HG03095 (cell line): ENCODE results near the gene TNFRSF8.

Experiments used
- ATAC-seq: cut with Tn5 transposase; IDR thresholded peaks from one replicate; pipeline ENCODE4 v1.9.1; 2021; ENCODE audit warnings: moderate library complexity; ENCODE audit not compliant: unreplicated experiment

The TNFRSF8 gene

DNA sequence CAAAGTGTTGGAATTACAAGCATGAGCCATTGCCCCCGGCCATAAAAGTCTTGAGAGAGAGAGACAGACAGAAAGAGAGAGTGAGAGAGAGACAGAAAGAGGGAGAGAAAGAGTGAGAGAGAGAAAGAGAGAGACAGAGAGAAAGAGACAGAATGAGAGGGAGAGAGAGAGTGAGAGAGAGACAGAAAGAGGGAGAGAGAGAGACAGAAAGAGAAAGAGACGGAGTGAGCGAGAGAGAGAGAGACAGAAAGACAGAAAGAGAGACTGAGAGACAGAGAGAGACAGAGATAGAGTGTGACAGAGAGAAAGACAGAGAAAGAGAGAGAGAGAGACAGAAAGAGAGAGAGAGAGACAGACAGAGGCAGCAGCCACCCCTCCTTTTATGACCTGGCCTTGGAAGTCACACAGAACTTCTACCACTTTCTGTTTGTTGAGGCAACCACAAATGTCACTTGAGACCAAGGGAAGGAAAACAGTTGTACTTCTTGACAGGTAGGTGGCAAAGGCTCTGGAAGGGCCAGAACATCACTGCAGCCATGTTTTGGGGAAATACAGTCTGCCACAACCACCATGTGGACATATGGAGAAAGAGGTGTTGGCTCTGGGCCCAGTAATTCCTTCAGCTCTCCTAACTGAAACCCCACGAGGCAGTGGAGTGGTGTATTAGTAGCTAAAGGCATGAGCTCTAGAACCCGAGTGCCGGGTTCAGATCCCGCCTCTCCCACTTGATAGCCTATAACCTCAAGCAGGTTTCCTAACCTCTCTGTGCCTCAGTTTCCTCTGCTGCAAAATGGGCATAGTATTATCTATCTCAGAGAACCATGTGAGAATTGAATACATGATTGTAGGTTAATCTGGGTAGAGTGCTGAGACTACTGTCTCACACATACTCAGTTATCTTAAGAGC lies 50.6 kb downstream of the TNFRSF8 start:
- ATAC-seq, result no peak

DNA sequence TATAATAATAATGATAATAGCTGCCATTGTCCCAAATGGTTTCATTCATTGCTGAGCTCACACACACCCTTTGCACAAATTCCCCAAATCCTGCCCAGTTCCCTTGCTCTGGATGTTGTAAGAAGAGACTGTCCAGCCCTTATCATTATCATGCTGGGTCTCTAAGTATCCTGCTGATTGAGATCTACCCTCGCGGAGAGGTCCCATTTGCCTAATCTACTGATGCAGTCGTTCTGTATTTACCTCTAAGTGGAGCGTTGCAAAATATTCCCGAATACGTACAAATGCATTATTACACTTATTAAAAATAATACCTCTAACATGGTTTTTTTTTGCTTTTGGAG lies 51.2 kb downstream of the TNFRSF8 start:
- no peak for ATAC-seq

DNA sequence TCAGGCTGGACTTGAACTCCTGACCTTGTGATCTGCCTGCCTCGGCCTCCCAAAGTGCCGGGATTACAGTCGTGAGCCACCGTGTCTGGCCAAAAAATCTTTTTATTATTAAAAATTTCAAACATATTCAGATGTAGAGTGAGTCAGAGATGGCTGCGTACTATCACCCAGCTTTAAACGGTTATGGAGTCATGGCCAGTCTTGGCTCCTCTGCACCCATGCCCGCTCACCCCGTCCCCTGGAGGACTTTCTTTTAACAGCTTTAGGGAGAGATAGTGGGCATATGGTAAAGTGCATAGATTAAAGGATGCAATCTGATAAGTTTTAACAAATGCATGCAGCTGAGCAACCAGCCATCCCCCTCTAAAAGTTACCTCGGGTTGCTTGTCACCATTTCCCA lies 51.8 kb downstream of the TNFRSF8 start:
- ATAC-seq, result no peak

- ATAC-seq, result no peak
Measured at GRCh38 chr1:12121212-12122003, 58.3 kb downstream of the TNFRSF8 start.

DNA sequence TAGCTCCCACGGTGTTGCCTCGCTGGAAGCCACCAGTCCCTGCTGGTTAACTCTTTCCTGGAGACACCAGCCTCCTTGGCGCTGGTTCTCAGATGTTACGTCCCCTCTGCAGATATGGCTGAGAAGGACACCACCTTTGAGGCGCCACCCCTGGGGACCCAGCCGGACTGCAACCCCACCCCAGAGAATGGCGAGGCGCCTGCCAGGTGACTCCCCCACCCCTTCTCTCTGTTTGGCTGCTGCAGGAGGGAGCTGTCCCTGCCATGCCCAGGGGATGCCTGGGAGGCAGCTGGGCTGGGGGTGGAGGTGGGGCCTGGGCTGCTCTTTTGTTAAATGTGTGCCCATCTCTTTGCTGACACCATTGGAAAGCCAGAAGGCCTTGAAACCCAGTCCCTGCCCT lies 60.1 kb downstream of the TNFRSF8 start:
- ATAC-seq, result no peak

DNA sequence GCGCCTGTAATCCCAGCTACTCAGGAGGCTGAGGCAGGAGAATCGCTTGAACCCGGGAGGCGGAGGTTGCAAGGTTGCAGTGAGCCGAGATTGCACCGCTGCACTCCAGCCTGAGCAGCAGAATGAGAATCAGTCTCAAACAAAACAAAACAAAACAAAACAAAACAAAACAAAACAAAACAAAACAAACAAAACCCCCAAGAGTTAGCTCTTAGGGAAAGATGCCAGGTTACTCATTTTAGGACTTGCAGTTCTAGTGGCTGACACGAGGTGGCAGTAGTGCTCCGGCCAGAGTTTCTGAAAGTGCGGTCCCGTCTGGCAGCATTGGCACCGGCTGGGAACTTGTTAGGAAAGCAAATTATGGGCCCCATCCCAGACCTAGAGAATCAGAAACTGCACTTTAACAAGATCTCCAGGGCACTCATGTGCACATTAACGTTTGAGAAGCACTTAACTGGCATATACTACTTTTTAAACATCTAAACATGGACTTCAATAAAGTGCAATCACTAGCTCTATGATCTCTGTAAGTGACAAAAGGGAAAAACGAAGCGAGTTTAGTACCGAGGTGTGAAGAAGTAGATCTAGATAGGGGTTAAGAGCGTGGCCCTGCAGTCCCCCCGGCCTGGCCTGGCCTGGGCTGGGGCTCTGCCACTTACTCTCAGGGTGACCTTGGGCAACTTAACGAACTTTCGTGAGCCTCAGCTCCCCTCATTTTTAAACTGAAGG lies 61.8 kb downstream of the TNFRSF8 start:
- no peak for ATAC-seq

GRCh38 chr1:12125422-12126355 lies 62.6 kb downstream of the TNFRSF8 start:
- ATAC-seq, result no peak

- ATAC-seq, result no peak
Measured at GRCh38 chr1:12126781-12127180, 63.7 kb downstream of the TNFRSF8 start.

GRCh38 chr1:12127206-12127810 lies 64.2 kb downstream of the TNFRSF8 start:
- no peak for ATAC-seq

DNA sequence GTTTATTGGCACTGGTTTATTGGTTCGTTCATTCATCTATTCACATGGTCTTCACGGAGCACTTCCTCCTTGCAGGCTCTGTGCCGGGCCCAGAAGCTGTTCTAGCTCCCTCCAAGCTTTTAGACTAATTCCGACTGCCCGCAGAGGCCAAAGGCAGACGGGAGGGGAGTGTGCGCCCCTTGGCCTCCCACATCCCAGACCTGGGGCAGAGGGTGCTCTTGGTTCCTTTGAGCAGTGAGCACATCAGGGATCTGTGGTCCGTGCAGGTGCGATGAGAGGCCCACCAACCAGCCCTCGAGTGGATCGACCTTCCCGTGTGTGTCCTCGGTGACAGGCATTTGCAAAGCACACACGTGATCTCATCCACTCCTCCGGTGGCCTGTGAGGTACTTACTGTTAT lies 65.0 kb downstream of the TNFRSF8 start:
- ATAC-seq, result no peak

GRCh38 chr1:12129624-12130023 lies 66.5 kb downstream of the TNFRSF8 start:
- no peak for ATAC-seq

- no peak for ATAC-seq
Measured at GRCh38 chr1:12130466-12131130, 67.5 kb downstream of the TNFRSF8 start.

DNA sequence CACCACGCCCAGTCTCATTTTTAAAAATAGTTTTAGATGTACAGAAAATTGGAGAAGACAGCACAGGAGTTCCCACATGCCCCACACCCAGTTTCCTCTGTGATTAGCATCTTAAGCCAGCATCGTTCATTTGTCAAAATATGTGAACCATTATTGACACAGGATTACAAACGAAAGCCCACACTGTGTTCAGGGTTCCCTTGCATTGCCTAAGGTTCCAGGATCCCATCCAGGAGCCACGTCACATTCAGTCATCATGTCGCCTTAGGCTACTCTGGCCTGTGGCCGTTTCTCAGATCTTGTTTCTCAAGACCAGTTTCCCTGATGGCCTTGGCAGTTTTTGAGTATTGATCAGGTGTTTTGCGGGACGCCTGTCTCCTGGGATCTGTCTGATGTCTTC lies 69.0 kb downstream of the TNFRSF8 start:
- no peak for ATAC-seq

GRCh38 chr1:12134716-12135115 lies 71.6 kb downstream of the TNFRSF8 start:
- ATAC-seq, result no peak

GRCh38 chr1:12135612-12136011 lies 72.5 kb downstream of the TNFRSF8 start:
- no peak for ATAC-seq

GRCh38 chr1:12136916-12137610 lies 74.0 kb downstream of the TNFRSF8 start:
- ATAC-seq, result no peak

GRCh38 chr1:12138196-12139168 lies 75.4 kb downstream of the TNFRSF8 start:
- no peak for ATAC-seq

DNA sequence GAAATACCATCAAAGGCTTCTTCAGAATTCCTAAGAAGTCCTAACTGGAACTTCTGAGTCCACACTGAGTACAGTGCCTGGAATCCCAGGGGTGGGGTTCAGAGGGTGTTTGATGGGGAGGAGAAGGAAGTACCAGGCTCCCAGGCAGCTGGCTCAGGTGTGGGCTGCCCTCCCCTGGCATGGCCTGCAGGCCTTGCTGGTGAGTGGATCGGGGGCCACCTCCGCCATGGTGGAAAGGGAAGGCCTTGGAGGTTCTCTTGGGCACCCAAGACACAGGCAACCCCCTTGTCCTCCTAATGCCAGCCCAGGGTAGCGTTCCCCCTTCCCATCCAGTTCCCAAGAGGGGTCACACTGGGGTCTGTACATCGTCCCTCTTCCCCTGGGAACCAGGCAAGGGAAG lies 76.9 kb downstream of the TNFRSF8 start:
- ATAC-seq, result no peak
